Pancreas (tissue), 10 donors: ENCODE measurements around the gene GP1BB. TPM values are rescaled to one million over a fixed set of nuclear protein-coding genes. Genes with fewer than 3 reads are reported as not detected.

Source experiments
- ATAC-seq, 4 donors: fragments of 200-7000 bp; cut with Tn5 transposase; one replicate each; pipeline versions ENCODE4 v1.8.0 to v1.9.1; 2020; ENCODE audit warnings: mild to moderate bottlenecking in 4 of 4, moderate library complexity in 4 of 4
- DNase-seq, 6 donors: peaks; one replicate each; pipeline ENCODE4 v3.0.0-alpha.2; 2020
- FAIRE-seq: peaks from 2 replicates; lab custom pipeline; 2012; peaks lifted over from hg19 to GRCh38; lab: Jason Lieb, UNC
- H3K27ac ChIP-seq, 4 donors: fragments of 200-600 bp; sonication (generic); 1 replicate in 3 of 4; 2 replicates in 1 of 4; pipeline versions ENCODE4 v1.5.0 to v1.8.0; 2020
- H3K27me3 ChIP-seq, 4 donors: fragments of 200-600 bp; one replicate each; pipeline ENCODE4 v1.8.0; 2021
- H3K36me3 ChIP-seq, 3 donors: fragments of 200-600 bp; sonication (generic) in 1 of 3; one replicate each; pipeline versions ENCODE4 v1.5.0 to v1.8.0; 2020 to 2021
- H3K4me1 ChIP-seq, 3 donors: fragments of 200-600 bp; one replicate each; pipeline ENCODE4 v1.8.0; 2021
- H3K4me3 ChIP-seq, 4 donors: fragments of 200-600 bp; sonication (generic) in 2 of 4; one replicate each; pipeline versions ENCODE4 v1.5.0 to v1.8.0; 2020 to 2021
- H3K9me3 ChIP-seq, 4 donors: fragments of 200-600 bp; one replicate each; pipeline ENCODE4 v1.8.0; 2021
- CTCF ChIP-seq, 4 donors: fragments of 200-600 bp; sonication (generic) in 3 of 4; IDR thresholded peaks; one replicate each; pipeline versions ENCODE4 v1.5.0 to v1.8.0; 2021; ENCODE audit warnings: antibody characterized with exemption in 4 of 4
- WGBS, 2 donors: extraction: QIAGEN DNeasy Blood & Tissue Kit; methylation state at CpG; one replicate each; pipeline ENCODE4 v1.1.7; 2013; 5-methylcytosine and 5-hydroxymethylcytosine counted together
- intact Hi-C, 3 donors: fragments of 100-400 bp; cut with DNase I; formaldehyde crosslinking; loops; one replicate each; pipeline versions ENCODE4 v1.11.1 to v1.14.2; 2022
- polyA plus RNA-seq, 2 donors: library from polyadenylated mRNA; stranded (reverse); fragments of 200-250 nt; gene quantifications; one replicate each; pipeline ENCODE4 v1.2.3, GENCODE V29; 2013
- total RNA-seq, 6 donors: library from RNA; stranded (reverse); fragmentation: NEBNext Ultra II Directional in 4 of 6; extraction: Animal tissue kit (Norgen Biotek cat#: 25700) in 4 of 6; gene quantifications; one replicate each; pipeline versions ENCODE4 v1.2.1 to v1.2.4, GENCODE V29; 2021 to 2023
- donor health status: healthy with polysubstance abuse.
- donor health status: DM: no; HTN: no; CAD: no; lungs with moderate emphysema.
- donor health status: DM: no; HTN: no; CAD: no.
- donor health status: control.
- donor health status: control.
- donor health status: Bipolar disorder and iron deficiency.
- donor health status: DM: yes; HTN: yes; CAD: no.
- donor health status: DM: no; HTN: no; CAD: no.
- donor health status: DM: no; HTN: no; CAD: no.
- donor health status: DM: yes; HTN: yes; CAD: no.

GP1BB gene
- total and polyA plus RNA-seq, 8 donors, result 1.2 to 21.2 (median 1.5) TPM; not detected in 2

- Histone ChIP-seq H3K36me3 (no peaks in the 10 kb centered on the region), H3K4me3 (no peak overlapping the region), H3K27me3 (no peaks in the 10 kb centered on the region), H3K4me1 (peaks cover 0 to 6% (median 0%) of the 10 kb centered on the region in 3 donors), H3K27ac (no peak overlapping the region), H3K9me3 (no peaks in the 10 kb centered on the region)
- no peak for FAIRE-seq
- no peak for TF ChIP-seq CTCF (IDR thresholded peaks at IDR 0.05)
- 76 to 77% methylated on average over 42 to 44 of the region's 44 CpGs for WGBS, 2 donors
- peak in 2 of 6 donors; percentile 32 to 66 for DNase-seq
- intact Hi-C loops, result no loop called here
- ATAC-seq, result no peak
Observed at GRCh38 chr22:19721330-19722177, 1.8 kb upstream of the GP1BB start.

- intact Hi-C loops, result no loop called here
- peaks cover 0 to 6% (median 0%) of the 10 kb centered on the region in 3 donors for H3K4me1 ChIP-seq
- no peaks in the 10 kb centered on the region for H3K9me3 ChIP-seq
- FAIRE-seq, result no peak
- no peak for ATAC-seq
- no peak overlapping the region for H3K27ac ChIP-seq
- no peaks in the 10 kb centered on the region for H3K36me3 ChIP-seq
- no peaks in the 10 kb centered on the region for H3K27me3 ChIP-seq
- no peak overlapping the region for H3K4me3 ChIP-seq
- DNase-seq, result peak in 1 of 6 donors; percentile 76
- no peak for TF ChIP-seq CTCF (IDR thresholded peaks at IDR 0.05)
- WGBS, 2 donors, result 72 to 75% methylated on average over 60 of the region's 60 CpGs
Observed at GRCh38 chr22:19722178-19722981, 959 bp upstream of the GP1BB start.

GRCh38 chr22:19722982-19723231 lies 432 bp upstream of the GP1BB start:
- ATAC-seq (no peak), DNase-seq (peak in 1 of 6 donors; percentile 69)
- no peaks in the 10 kb centered on the region for H3K27me3 ChIP-seq

GRCh38 chr22:19723983-19724827 lies 866 bp downstream of the GP1BB start:
- peaks cover 0 to 6% (median 0%) of the 10 kb centered on the region in 3 donors for H3K4me1 ChIP-seq
- no peaks in the 10 kb centered on the region for H3K9me3 ChIP-seq
- ATAC-seq (peak; percentile 24 to 67 (median 48)), FAIRE-seq (no peak), DNase-seq (peak in 2 of 6 donors; percentile 47 to 70)
- peak overlapping the region in 2 of 4 donors; percentile 26 to 39 for H3K4me3 ChIP-seq
- no peaks in the 10 kb centered on the region for H3K36me3 ChIP-seq
- no peak overlapping the region for H3K27ac ChIP-seq
- TF ChIP-seq CTCF (IDR thresholded peaks at IDR 0.05), result no peak
- WGBS, 2 donors, result 9 to 13% methylated on average over 67 to 89 of the region's 89 CpGs
- intact Hi-C loops, result no loop called here
- H3K27me3 ChIP-seq, result no peaks in the 10 kb centered on the region

More at GRCh38 chr22:19722982-19723231, 432 bp upstream of the GP1BB start:
- intact Hi-C loops, result no loop called here
- FAIRE-seq, result no peak
- peaks cover 0 to 6% (median 0%) of the 10 kb centered on the region in 3 donors for H3K4me1 ChIP-seq
- no peaks in the 10 kb centered on the region for H3K36me3 ChIP-seq
- peak overlapping the region in 1 of 4 donors; percentile 39 for H3K4me3 ChIP-seq
- no peaks in the 10 kb centered on the region for H3K9me3 ChIP-seq
- H3K27ac ChIP-seq, result no peak overlapping the region
- no peak for TF ChIP-seq CTCF (IDR thresholded peaks at IDR 0.05)
- WGBS, 2 donors, result 47 to 55% methylated on average over 15 of the region's 15 CpGs
